ENCODE data around the gene RING1. TPM values are rescaled to one million over a fixed set of nuclear protein-coding genes. Genes with fewer than 3 reads are reported as not detected.

RING1 gene
- total RNA-seq, 2 experiments from 2014 or later = 26.8 to 27.5 TPM

GRCh38 chr6:33197431-33198048 is 10.8 kb upstream of the RING1 start:
- POLR2A ChIA-PET = interaction anchor here (0.9 to 2.0 kb wide), 6 partner anchors 10 to 218 kb away, joined by 3 to 11 read pairs (median 4); partner anchors contain the start of genes RING1, RPS18 and VPS52
- Mint-ChIP-seq H3K4me1 (ENCODE audit: low read depth) (peaks cover 50% of the 10 kb centered on the region), H3K4me3 (peak overlapping the region; percentile 43), H3K9me3 (no peaks in the 10 kb centered on the region), H3K27ac (peak overlapping the region; percentile 31), H3K27me3 (no peaks in the 10 kb centered on the region), H3K36me3 (ENCODE audit: low read depth) (peaks cover 48% of the 10 kb centered on the region)
- TF ChIP-seq, protein P1, sequence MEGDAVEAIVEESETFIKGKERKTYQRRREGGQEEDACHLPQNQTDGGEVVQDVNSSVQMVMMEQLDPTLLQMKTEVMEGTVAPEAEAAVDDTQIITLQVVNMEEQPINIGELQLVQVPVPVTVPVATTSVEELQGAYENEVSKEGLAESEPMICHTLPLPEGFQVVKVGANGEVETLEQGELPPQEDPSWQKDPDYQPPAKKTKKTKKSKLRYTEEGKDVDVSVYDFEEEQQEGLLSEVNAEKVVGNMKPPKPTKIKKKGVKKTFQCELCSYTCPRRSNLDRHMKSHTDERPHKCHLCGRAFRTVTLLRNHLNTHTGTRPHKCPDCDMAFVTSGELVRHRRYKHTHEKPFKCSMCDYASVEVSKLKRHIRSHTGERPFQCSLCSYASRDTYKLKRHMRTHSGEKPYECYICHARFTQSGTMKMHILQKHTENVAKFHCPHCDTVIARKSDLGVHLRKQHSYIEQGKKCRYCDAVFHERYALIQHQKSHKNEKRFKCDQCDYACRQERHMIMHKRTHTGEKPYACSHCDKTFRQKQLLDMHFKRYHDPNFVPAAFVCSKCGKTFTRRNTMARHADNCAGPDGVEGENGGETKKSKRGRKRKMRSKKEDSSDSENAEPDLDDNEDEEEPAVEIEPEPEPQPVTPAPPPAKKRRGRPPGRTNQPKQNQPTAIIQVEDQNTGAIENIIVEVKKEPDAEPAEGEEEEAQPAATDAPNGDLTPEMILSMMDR (IDR thresholded peaks at IDR 0.05) = peak; percentile 80
- DNase-seq = peak; percentile 38
- intact Hi-C loops (cut with micrococcal nuclease) = loop anchor here (5.0 kb wide), 1 partner anchor 35 kb away; no protein-coding TSS in a partner anchor
- CTCF ChIA-PET = interaction anchor here (0.6 to 6.1 kb wide), 27 partner anchors 8 to 369 kb away, joined by 3 to 51 read pairs (median 4); partner anchors contain the start of genes PFDN6, RING1 and WDR46
- ATAC-seq = peak; percentile 42

DNA sequence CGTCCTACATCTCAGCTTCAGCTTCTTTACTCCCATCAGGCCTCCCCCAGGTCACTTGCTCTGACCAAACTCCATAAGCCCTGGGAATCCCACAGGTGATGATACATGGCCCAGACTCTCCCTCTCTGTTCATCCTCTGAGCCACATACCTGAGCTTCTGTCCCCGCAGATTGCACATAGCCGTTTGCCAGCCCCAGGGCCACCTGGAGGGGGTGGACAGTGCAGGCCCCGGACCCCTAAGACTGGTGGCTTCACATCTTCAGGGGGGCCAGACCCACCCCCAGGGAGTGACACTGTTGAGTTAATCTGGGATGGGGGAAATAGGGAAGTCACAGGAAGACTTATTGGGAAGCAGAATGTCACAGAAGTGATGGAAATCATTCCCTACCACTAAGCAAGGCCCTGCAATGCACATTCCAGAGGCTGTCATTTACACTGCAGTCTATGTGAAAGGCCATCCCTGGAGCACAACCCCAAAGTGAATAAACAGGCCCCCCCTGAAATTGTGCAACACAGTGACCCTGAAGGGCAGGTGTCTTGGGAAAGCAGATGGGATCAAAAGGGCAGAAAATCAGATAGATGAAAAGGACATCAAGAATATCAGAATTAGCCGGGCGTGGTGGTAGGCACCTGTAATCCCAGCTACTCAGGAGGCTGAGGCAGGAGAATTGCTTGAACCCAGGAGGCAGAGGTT is 10.0 kb upstream of the RING1 start:
- TF ChIP-seq, protein P1 (IDR thresholded peaks at IDR 0.05) = no peak

GRCh38 chr6:33198853-33199436 is 9.4 kb upstream of the RING1 start:
- Mint-ChIP-seq H3K27ac (peak overlapping the region; percentile 90), H3K27me3 (no peaks in the 10 kb centered on the region), H3K36me3 (ENCODE audit: low read depth) (peaks cover 62% of the 10 kb centered on the region), H3K4me1 (ENCODE audit: low read depth) (peaks cover 54% of the 10 kb centered on the region), H3K4me3 (peak overlapping the region; percentile 98), H3K9me3 (no peaks in the 10 kb centered on the region)
- CTCF ChIA-PET = interaction anchor here (1.1 to 6.1 kb wide), 4 partner anchors 47 to 78 kb away, joined by 4 to 51 read pairs (median 8); partner anchors contain the start of gene B3GALT4
- intact Hi-C loops (cut with micrococcal nuclease) = loop anchor here (5.0 kb wide), 1 partner anchor 37 kb away; no protein-coding TSS in a partner anchor
- POLR2A ChIA-PET = interaction anchor here (1.0 to 1.1 kb wide), 3 partner anchors 10 to 73 kb away, joined by 4 read pairs; partner anchors contain the start of genes RING1, RPS18 and VPS52
- no peak for ATAC-seq
- DNase-seq = no peak
- TF ChIP-seq, protein P1 (IDR thresholded peaks at IDR 0.05) = no peak

More for the DNA sequence above, 10.0 kb upstream of the RING1 start:
- intact Hi-C loops (cut with micrococcal nuclease) = loop anchor here (5.0 kb wide), 1 partner anchor 36 kb away; no protein-coding TSS in a partner anchor
- no peaks in the 10 kb centered on the region for H3K9me3 Mint-ChIP-seq
- ChIA-PET POLR2A (interaction anchor here (0.5 to 2.0 kb wide), 7 partner anchors 10 to 220 kb away, joined by 3 to 11 read pairs (median 3); partner anchors contain the start of genes RING1, RPS18 and VPS52), CTCF (interaction anchor here (0.7 to 6.1 kb wide), 19 partner anchors 9 to 214 kb away, joined by 3 to 51 read pairs (median 4); partner anchors contain the start of genes B3GALT4 and RING1)
- no peak for DNase-seq
- H3K27ac Mint-ChIP-seq = peak overlapping the region; percentile 58
- ATAC-seq = no peak
- no peaks in the 10 kb centered on the region for H3K27me3 Mint-ChIP-seq
- H3K4me3 Mint-ChIP-seq = peak overlapping the region; percentile 98
- H3K4me1 Mint-ChIP-seq (ENCODE audit: low read depth) = peaks cover 54% of the 10 kb centered on the region
- H3K36me3 Mint-ChIP-seq (ENCODE audit: low read depth) = peaks cover 55% of the 10 kb centered on the region

- intact Hi-C loops (cut with micrococcal nuclease) = loop anchor here (5.0 kb wide), 1 partner anchor 37 kb away; no protein-coding TSS in a partner anchor
- DNase-seq (peak; percentile 83), ATAC-seq (peak; percentile 32)
- TF ChIP-seq, protein P1 (IDR thresholded peaks at IDR 0.05) = no peak
- Mint-ChIP-seq H3K4me3 (peak overlapping the region; percentile 98), H3K27ac (peak overlapping the region; percentile 90), H3K4me1 (ENCODE audit: low read depth) (peaks cover 56% of the 10 kb centered on the region), H3K36me3 (ENCODE audit: low read depth) (peaks cover 60% of the 10 kb centered on the region), H3K9me3 (no peaks in the 10 kb centered on the region), H3K27me3 (no peaks in the 10 kb centered on the region)
- POLR2A ChIA-PET = interaction anchor here (0.7 to 1.5 kb wide), 8 partner anchors 8 to 76 kb away, joined by 3 to 4 read pairs (median 3); partner anchors contain the start of genes RING1, RPS18 and VPS52
- CTCF ChIA-PET = interaction anchor here (1.0 to 6.1 kb wide), 5 partner anchors 47 to 79 kb away, joined by 3 to 51 read pairs (median 6); partner anchors contain the start of gene B3GALT4
Measured at GRCh38 chr6:33199687-33200218, 8.5 kb upstream of the RING1 start.

Measured in activated CD8-positive, alpha-beta T cell treated with anti-CD3 and anti-CD28 coated beads for 36 hours (primary cell).